ENCODE data around the gene INF2.
"Not testable (repeated sequence)": the region's sequence is repeated elsewhere in the genome, so short reads cannot be mapped to it uniquely, and the experiment has no call there.

The INF2 gene

DNA sequence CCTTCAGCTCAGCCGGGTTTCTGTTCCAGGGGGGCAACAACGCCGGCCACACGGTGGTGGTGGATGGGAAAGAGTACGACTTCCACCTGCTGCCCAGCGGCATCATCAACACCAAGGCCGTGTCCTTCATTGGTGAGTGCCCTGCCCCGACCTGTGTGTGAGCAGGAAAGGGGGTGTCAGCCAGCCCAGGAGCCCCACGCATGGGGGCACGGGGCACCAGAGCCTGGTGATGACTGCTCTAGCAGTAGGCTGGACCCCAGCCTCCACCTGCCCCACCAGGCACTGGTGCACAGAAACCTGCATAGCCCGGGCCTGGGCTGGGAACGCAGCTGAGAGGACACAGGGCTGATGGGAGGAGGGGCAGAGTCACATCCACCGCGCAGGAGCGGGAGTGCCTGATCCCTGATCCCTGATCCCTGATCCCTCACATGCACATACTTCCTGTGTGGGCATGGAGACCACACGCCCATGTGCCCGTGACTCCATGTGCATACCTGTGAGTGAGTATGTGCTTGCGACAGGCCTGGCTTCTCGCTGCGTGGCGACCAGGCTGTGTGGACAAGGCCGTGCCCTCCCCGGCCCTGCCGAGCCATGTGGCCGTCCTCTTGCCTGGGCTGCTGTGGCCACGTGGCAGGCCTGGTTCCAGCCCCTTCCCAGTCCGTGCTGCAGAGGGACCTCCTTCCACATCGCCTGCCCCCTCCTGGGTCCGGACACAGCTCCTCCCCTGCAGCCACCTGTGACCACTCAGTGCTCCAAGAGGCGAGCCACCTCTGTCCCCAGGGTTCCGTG is 45.8 kb downstream of the INF2 start:
- DNase-seq (ENCODE audit: low read depth in 2 of 2), result no peak

- no peak for DNase-seq (ENCODE audit: low read depth in 2 of 2)
These were observed 46.6 kb downstream of the INF2 start for GRCh38 chr14:104735830-104736642.

- DNase-seq (ENCODE audit: low read depth in 2 of 2), result no peak
These were observed 49.1 kb downstream of the INF2 start for GRCh38 chr14:104738375-104739019.

- no peak for DNase-seq (ENCODE audit: low read depth in 2 of 2)
These were observed 49.6 kb downstream of the INF2 start for GRCh38 chr14:104739026-104739425.

DNA sequence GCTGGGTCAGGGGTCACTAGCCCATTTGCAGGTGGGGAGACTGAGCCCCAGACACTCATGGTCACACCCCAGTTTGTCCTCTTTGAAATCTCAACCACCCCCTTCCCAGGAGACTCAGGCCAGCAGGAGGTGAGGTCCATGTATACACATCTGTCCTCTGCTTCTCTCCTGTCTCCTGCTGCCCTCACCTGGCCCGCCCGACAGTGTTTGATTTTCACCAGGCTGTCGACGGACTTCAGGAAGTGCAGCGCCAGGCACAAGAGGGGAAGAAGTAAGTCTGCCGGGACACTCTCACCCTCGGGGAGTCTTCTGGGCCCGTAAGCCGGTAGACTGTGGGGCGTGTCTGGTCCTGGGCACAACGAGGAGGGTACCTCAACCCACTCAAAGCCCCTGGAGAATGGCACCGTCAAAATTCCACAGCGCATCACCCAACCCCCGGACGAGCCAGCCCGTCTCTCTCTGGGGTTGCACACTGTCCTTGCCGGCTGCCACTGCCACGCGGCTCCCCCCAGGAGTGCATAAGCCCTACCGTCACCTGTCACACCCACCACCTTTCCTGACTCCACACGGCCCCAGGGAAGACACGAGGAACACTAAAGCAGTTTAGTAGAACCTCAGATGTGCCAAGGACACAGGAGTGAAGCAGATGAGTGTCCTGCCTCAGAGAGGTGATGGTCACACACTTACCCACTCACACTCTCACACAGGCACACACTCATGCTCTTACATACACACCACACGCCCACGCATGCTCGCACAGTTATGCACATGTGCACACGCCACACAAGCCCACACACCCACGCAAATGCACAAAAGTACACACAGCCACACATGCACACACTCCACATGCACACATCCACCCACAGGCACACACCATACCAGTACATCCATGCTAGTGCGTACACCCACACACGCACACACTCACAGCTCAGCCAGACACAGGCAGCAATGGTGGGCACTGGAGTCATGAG is 50.4 kb downstream of the INF2 start:
- DNase-seq (ENCODE audit: low read depth in 2 of 2), result no peak

DNA sequence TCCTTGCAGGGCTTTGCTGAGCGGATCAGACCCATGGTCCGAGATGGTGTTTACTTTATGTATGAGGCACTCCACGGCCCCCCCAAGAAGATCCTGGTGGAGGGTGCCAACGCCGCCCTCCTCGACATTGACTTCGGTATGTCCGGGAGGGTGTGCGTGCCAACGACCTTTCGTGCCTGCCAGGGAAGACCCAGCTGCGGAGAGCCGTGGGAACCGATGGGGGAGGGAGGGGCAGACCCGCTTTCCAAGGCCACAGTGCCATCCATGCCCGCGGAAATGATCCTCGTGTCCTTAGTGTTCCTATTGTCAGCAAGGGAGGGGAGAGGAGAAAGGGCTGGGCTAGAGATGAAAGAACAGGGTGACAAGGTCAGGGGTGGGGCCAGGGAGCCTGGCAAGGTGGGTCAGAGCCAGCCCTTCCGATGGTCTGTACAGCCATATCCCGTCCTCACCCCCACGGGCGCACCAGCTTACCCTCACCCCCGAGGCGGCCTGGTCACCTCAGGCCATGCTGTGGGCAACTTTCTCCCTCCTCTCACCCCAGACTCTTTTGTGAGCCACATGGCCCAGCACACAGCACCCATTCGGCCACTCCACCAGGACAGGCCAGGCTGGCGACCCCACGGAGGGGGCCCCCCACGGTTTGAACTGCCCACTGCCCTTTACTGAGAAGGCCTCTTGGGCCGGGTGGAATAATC is 51.8 kb downstream of the INF2 start:
- DNase-seq (ENCODE audit: low read depth in 2 of 2), result no peak

DNA sequence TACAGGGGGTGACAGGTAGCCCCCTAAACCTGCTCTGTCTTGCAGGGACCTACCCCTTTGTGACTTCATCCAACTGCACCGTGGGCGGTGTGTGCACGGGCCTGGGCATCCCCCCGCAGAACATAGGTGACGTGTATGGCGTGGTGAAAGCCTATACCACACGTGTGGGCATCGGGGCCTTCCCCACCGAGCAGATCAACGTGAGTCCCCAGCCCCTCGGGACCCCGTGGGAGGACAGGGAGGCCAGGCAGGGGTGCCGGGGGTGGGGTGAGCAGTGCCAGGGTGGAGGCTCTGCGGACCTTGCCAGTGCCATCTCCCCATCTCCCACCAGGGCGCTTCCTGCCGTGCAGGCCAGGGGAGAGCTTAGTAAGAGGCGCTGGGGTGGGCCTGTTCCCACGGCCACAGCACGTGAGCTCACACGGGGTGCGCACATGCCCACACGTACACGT is 52.4 kb downstream of the INF2 start:
- no peak for DNase-seq (ENCODE audit: low read depth in 2 of 2)

DNA sequence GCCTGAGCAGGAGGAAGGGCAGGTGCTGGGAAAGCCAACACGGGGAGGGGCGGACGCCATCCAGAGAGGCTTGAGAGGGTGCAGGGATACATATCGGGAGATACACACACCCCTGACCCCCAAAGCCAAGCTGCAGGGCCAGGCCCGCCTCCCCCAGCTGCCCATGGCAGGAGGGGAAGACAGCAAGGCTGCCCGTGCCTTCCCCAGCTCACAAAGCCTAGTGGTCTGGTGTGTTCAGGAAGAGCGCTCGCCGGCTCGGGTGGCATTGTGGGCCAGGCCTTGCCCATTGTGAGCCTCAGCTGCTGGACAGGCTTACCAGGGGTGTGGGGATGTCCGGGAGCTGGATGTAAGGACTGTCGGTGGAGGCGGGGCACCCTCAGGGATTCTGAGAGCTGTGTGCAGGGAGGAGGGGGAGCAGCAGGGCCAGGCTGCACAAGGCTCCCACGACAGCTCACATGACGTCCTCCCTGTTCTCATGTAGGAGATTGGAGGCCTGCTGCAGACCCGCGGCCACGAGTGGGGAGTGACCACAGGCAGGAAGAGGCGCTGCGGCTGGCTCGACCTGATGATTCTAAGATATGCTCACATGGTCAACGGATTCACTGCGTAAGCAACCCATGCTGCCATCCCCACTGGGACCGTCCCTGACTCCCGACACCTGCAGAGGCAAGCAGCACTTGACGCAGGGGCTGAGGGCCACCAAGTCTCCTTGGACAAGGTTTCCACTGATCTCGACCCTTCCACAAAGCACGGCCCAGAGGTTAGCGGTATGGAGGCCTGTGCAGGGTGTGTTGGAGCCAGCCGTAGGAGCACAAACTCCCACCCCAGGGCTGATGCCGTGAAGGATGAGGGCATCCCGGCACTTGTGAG is 53.4 kb downstream of the INF2 start:
- DNase-seq (ENCODE audit: low read depth in 2 of 2), result no peak

DNA sequence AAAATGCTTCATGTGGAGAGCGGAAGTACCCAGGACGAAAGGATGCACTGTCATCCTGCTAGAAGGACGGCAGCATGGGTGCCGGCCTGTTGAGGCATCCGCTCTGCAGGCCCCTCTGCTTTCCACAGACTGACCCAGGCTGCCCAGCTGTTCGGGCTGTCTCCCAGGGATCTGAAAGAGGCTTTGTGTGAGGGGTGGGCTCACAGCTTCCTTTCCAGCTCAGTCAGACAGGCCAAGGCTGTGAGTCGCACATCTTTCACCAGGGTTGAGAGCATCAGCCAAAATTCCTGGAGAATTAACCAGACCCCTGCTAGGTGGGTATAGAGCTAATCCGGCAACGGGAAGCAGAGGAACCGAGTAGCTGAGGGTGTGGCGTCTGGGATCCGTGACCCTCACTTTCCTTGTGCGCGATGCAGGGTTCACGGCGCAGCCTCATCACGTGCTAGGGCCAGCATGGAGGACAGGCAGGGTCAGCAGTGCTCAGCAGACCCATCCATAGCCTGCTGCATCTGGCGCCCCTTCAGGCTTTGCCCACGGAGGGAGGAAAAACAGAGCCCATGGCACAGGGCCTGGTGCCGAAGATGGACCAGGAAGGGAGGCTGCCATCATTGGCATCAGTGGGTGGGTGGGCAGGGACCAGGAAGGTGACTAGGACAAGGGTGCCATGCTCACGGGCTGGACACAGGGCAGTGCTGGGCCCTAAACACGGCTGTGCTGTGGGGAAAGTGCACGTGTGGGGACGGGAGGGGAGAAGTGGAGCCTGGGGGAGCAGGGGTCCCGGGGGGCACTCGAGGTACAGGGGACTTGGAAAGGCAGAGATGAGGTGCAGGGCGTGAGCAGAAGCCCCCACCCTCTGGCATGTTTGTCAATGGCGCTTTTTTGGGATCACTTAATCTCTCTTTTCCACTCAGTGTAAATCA is 54.3 kb downstream of the INF2 start:
- no peak for DNase-seq (ENCODE audit: low read depth in 2 of 2)

GRCh38 chr14:104744484-104744883 is 55.1 kb downstream of the INF2 start:
- no peak for DNase-seq (ENCODE audit: low read depth in 2 of 2)

- DNase-seq (ENCODE audit: low read depth in 2 of 2), result no peak
These were observed 56.0 kb downstream of the INF2 start for GRCh38 chr14:104745431-104745830.

- DNase-seq (ENCODE audit: low read depth in 2 of 2), result no peak
These were observed 56.7 kb downstream of the INF2 start for GRCh38 chr14:104746071-104746545.

- no peak for DNase-seq (ENCODE audit: low read depth in 2 of 2)
These were observed 57.6 kb downstream of the INF2 start for GRCh38 chr14:104746934-104747481.

GRCh38 chr14:104747876-104748275 is 58.5 kb downstream of the INF2 start:
- no peak for DNase-seq (ENCODE audit: low read depth in 2 of 2)

GRCh38 chr14:104749111-104749649 is 59.8 kb downstream of the INF2 start:
- no peak for DNase-seq (ENCODE audit: low read depth in 2 of 2)

DNA sequence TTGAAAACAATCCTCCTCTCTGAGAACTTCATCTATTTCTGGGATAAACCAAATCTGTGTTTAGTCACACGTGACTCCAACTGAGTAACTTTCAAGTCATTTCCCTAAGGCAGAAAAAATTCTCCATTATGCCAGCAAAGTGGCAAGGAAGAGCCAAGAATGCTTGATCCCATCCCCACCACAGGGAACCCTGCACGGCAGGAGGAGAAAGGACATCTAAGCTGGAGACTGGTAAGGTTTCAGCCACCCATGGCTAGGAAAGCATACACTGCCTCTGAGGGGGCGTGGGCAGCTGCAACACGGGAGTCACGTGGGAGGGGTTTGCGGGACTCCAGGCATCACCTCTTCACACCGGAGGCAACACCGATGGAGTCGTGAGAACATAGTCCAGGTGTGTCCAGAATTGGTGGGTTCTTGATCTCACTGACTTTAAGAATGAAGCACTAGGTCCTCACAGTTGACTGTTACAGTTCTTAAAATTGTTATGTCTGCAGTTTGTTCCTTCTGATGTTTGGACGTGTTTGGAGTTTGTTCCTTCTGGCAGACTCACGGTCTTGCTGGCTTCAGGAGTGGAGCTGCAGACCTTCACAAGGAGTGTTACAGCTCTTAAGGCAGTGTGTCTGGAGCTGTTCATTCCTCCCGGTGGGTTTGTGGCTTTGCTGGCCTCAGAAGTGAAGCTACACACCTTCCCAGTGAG is 60.8 kb downstream of the INF2 start:
- no peak for DNase-seq (ENCODE audit: low read depth in 2 of 2)

DNA sequence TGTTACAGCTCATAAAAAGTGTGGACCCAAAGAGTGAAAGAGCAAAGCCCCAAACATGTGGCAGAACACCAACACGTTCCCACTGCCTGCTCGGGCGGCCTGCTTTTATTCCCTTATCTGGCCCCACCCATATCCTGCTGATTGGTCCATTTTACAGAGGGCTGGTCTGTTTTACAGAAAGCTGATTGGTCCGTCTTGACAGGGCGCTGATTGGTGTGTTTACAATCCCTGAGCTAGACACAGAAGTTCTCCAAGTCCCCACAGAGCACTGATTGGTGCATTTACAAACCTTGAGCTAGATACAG is 61.3 kb downstream of the INF2 start:
- not testable (repeated sequence) for DNase-seq (ENCODE audit: low read depth in 2 of 2)
